ENCODE data around the gene PTEN. TPM values are rescaled to one million over a fixed set of nuclear protein-coding genes. Genes with fewer than 3 reads are reported as not detected.

Gene PTEN
- total and polyA plus RNA-seq, 2 experiments from 2014 or later: 32.8 to 128 TPM

DNA sequence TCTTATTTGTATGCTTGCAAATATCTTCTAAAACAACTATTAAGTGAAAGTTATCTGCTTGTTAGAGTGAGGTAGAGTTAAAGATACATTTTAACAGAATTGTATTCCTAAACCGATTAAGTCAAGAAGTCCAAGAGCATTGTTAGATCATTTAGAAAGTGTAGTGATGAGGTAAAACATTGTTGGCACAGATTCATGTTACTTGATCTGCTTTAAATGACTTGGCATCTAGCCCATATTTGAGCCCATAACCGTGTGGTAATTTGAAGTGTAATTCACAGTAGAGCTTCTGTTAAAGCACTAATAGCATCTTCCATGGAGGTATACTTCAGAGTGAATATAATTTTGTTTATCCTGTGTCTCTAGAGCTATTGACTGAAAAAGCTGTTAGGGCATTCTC, 62.1 kb downstream of the PTEN start:
- Histone ChIP-seq H3K27ac (no peak overlapping the region), H3K27me3 (no peaks in the 10 kb centered on the region), H3K9me2 (replicated peaks; ENCODE audit: insufficient read depth) (no peaks in the 10 kb centered on the region), H3K4me3 (no peak overlapping the region), H4K20me1 (ENCODE audit: insufficient read depth, poor library complexity, severe bottlenecking) (peaks cover 76% of the 10 kb centered on the region), H3K4me2 (no peak overlapping the region), H3K36me3 (replicated peaks; ENCODE audit: insufficient read depth, low read depth) (no peaks in the 10 kb centered on the region), H3K9me3 (ENCODE audit: low read depth) (no peaks in the 10 kb centered on the region), H3K79me2 (peaks cover 99% of the 10 kb centered on the region), H3K4me1 (ENCODE audit: insufficient read depth) (peaks cover 18% of the 10 kb centered on the region), H2AFZ (no peak overlapping the region)
- TF ChIP-seq EZH2phosphoT487 (IDR thresholded peaks at IDR 0.05; ENCODE audit: low read depth, severe bottlenecking, unreplicated experiment): no peak
- TF ChIP-seq EZH2 (IDR thresholded peaks at IDR 0.05; ENCODE audit: borderline replicate concordance): no peak
- TF ChIP-seq, protein P1, sequence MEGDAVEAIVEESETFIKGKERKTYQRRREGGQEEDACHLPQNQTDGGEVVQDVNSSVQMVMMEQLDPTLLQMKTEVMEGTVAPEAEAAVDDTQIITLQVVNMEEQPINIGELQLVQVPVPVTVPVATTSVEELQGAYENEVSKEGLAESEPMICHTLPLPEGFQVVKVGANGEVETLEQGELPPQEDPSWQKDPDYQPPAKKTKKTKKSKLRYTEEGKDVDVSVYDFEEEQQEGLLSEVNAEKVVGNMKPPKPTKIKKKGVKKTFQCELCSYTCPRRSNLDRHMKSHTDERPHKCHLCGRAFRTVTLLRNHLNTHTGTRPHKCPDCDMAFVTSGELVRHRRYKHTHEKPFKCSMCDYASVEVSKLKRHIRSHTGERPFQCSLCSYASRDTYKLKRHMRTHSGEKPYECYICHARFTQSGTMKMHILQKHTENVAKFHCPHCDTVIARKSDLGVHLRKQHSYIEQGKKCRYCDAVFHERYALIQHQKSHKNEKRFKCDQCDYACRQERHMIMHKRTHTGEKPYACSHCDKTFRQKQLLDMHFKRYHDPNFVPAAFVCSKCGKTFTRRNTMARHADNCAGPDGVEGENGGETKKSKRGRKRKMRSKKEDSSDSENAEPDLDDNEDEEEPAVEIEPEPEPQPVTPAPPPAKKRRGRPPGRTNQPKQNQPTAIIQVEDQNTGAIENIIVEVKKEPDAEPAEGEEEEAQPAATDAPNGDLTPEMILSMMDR (IDR thresholded peaks at IDR 0.05; ENCODE audit: poor library complexity): no peak
- DNase-seq (ENCODE audit: low spot score): no peak
- WGBS (ENCODE audit: low lambda C conversion rate, missing lambda C conversion rate): 73% methylated on average over 2 of the region's 2 CpGs

DNA sequence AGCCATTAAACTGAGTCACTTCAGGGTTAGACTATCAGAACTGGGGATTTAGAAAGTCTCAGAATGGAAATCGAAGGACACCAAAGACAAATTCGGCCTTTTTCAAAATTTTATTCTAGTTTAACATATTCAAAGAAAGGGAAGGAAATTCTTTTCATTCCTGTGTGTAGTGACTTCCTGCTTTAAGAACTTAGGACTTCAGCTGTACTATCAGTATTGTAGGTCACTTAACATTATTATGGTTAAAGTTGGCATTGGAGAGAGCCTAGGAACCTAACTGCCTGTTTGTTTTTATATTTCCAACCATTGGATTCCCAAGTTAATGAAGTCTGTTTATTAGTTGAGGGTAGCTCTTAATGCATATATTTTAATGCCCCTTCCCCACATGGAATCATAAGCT, 63.7 kb downstream of the PTEN start:
- H3K4me1 ChIP-seq (ENCODE audit: insufficient read depth): peaks cover 18% of the 10 kb centered on the region
- H3K79me2 ChIP-seq: peaks cover 99% of the 10 kb centered on the region
- no peaks in the 10 kb centered on the region for H3K36me3 ChIP-seq (replicated peaks; ENCODE audit: insufficient read depth, low read depth)
- H3K27me3 ChIP-seq: no peaks in the 10 kb centered on the region
- no peak for DNase-seq (ENCODE audit: low spot score)
- H3K4me2 ChIP-seq: no peak overlapping the region
- TF ChIP-seq, protein P1 (IDR thresholded peaks at IDR 0.05; ENCODE audit: poor library complexity): no peak
- 90% methylated on average over 2 of the region's 2 CpGs for WGBS (ENCODE audit: low lambda C conversion rate, missing lambda C conversion rate)
- H3K27ac ChIP-seq: no peak overlapping the region
- no peaks in the 10 kb centered on the region for H3K9me3 ChIP-seq (ENCODE audit: low read depth)
- H4K20me1 ChIP-seq (ENCODE audit: insufficient read depth, poor library complexity, severe bottlenecking): peaks cover 76% of the 10 kb centered on the region
- H3K9me2 ChIP-seq (replicated peaks; ENCODE audit: insufficient read depth): no peaks in the 10 kb centered on the region
- H3K4me3 ChIP-seq: no peak overlapping the region
- H2AFZ ChIP-seq: no peak overlapping the region

DNA sequence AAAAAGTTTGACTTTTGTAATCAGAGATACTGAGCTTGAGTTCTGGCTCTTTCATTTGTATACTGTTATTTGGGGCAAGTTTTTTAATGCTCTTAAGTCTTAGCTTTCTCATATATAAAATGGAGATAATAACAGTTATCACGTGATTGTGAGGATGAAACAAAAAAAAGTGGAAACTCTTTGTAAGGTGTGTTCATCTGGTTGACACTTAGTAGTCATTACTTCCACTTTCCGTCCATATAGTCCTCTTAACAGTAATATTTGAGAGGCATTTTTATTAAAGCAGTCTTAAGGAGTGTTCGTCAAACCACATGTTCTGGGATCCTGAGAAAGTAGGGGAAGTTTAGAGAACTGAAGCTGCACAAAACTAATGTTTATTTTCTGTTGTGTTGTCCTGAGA, 65.6 kb downstream of the PTEN start:
- H3K36me3 ChIP-seq (replicated peaks; ENCODE audit: insufficient read depth, low read depth): no peaks in the 10 kb centered on the region
- peaks cover 18% of the 10 kb centered on the region for H3K4me1 ChIP-seq (ENCODE audit: insufficient read depth)
- TF ChIP-seq EZH2 (IDR thresholded peaks at IDR 0.05; ENCODE audit: borderline replicate concordance) (no peak), EZH2phosphoT487 (IDR thresholded peaks at IDR 0.05; ENCODE audit: low read depth, severe bottlenecking, unreplicated experiment) (no peak)
- TF ChIP-seq, protein P1 (IDR thresholded peaks at IDR 0.05; ENCODE audit: poor library complexity): no peak
- peaks cover 60% of the 10 kb centered on the region for H4K20me1 ChIP-seq (ENCODE audit: insufficient read depth, poor library complexity, severe bottlenecking)
- peaks cover 94% of the 10 kb centered on the region for H3K79me2 ChIP-seq
- no peaks in the 10 kb centered on the region for H3K9me3 ChIP-seq (ENCODE audit: low read depth)
- 79% methylated on average over 3 of the region's 3 CpGs for WGBS (ENCODE audit: low lambda C conversion rate, missing lambda C conversion rate)
- H3K4me2 ChIP-seq: no peak overlapping the region
- no peak overlapping the region for H2AFZ ChIP-seq
- no peaks in the 10 kb centered on the region for H3K27me3 ChIP-seq
- H3K27ac ChIP-seq: no peak overlapping the region
- H3K4me3 ChIP-seq: no peak overlapping the region
- H3K9me2 ChIP-seq (replicated peaks; ENCODE audit: insufficient read depth): no peaks in the 10 kb centered on the region
- no peak for DNase-seq (ENCODE audit: low spot score)

DNA sequence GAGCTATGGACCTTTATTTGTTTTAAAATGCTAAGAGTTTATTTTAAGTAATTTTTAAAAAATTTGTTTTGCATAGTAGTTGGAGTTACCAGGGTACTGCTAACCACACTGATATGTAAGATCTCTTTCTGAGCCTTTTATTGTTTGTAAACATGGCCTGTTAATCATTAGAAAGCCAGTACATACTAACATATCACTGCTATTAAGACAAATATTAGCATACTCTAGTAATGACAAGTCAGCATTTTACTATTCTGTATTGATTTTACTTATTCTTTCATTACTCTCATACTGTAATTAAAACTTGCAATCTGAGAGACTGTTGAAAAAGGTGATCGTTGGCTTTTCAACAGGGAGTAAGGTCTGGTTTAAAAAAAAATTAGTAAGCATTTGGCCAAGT, 66.7 kb downstream of the PTEN start:
- Histone ChIP-seq H3K4me2 (no peak overlapping the region), H3K9me3 (ENCODE audit: low read depth) (no peaks in the 10 kb centered on the region), H4K20me1 (ENCODE audit: insufficient read depth, poor library complexity, severe bottlenecking) (peaks cover 49% of the 10 kb centered on the region), H3K79me2 (peaks cover 87% of the 10 kb centered on the region), H3K36me3 (replicated peaks; ENCODE audit: insufficient read depth, low read depth) (no peaks in the 10 kb centered on the region), H3K27ac (no peak overlapping the region), H3K4me1 (ENCODE audit: insufficient read depth) (peaks cover 18% of the 10 kb centered on the region), H2AFZ (no peak overlapping the region), H3K27me3 (no peaks in the 10 kb centered on the region), H3K4me3 (no peak overlapping the region), H3K9me2 (replicated peaks; ENCODE audit: insufficient read depth) (no peaks in the 10 kb centered on the region)
- DNase-seq (ENCODE audit: low spot score): no peak
- TF ChIP-seq EZH2phosphoT487 (IDR thresholded peaks at IDR 0.05; ENCODE audit: low read depth, severe bottlenecking, unreplicated experiment) (no peak), EZH2 (IDR thresholded peaks at IDR 0.05; ENCODE audit: borderline replicate concordance) (no peak)
- TF ChIP-seq, protein P1 (IDR thresholded peaks at IDR 0.05; ENCODE audit: poor library complexity): no peak
- 57% methylated on average over 1 of the region's 1 CpG for whole genome bisulfite sequencing (ENCODE audit: low lambda C conversion rate, missing lambda C conversion rate)

Measured in hepatocyte (in vitro differentiated cells).